ENCODE data around the gene HIBCH.
"Not testable (repeated sequence)": the region's sequence is repeated elsewhere in the genome, so short reads cannot be mapped to it uniquely, and the experiment has no call there.

Gene HIBCH

GRCh38 chr2:190303647-190304046 lies 16.0 kb downstream of the HIBCH start:
- DNase-seq = no peak

- no peak for DNase-seq
These were observed 17.6 kb downstream of the HIBCH start for GRCh38 chr2:190302052-190302451.

DNA sequence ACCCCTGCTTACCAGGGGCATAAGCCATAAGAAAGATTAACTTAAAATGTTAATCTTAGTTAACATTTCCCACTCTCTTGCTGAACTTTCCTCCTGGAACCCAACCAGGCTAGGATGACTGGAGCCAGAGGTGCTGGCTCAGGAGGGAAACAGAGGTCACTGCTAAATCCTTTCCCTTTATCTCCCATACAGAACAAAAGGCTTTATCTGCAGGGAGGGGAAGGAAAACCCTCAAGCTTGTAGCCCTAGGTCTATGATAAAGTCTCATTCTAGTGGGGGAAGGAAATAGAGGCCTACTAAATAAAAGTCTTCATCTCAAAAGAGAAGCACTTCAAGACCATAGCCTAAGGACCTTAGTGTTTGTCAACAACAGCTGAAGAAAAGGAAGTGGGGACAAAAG lies 18.6 kb downstream of the HIBCH start:
- no peak for DNase-seq

- DNase-seq = not testable (repeated sequence)
These were observed 21.7 kb downstream of the HIBCH start for GRCh38 chr2:190297880-190298279.

GRCh38 chr2:190283783-190284182 lies 35.8 kb downstream of the HIBCH start:
- DNase-seq = no peak

DNA sequence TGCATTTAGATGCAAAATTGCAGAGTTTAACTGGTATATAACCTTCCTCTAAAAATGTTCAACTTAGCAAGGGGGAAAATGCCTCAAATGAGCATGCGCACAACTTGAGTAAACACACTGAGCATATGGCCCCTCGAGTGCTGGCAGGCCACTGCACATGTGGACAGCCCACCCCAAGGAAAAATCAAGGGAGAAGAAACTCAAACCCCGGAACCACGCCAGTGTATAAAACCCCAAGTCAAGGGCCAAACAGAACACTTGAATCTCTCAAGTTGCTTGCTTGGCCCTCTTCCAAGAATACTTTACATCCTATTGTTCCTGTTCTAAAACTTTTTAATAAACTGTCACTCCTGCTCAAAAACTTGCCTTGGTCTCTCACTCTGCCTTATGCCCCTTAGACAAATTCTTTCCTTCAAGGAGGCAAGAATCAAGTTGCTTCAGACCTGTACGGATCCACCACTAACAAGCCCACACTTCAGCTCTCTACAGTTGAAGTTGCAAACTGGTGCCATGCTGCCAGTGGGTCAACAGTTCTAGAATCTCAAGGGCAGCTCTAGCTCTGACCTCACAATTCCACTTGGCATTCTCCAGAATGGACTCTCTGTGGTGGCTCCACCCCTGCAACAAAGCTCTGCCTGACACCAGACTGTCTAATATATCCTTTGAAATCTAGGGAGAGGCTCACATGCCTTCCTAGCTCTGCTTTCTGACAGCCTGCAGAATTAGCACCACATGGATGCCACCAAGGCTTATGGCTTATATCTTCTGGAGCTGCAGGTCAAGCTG lies 38.9 kb downstream of the HIBCH start:
- DNase-seq = no peak

- not testable (repeated sequence) for DNase-seq
These were observed 40.1 kb downstream of the HIBCH start for GRCh38 chr2:190279256-190280134.

GRCh38 chr2:190277234-190278112 lies 42.2 kb downstream of the HIBCH start:
- no peak for DNase-seq

GRCh38 chr2:190272457-190272842 lies 47.2 kb downstream of the HIBCH start:
- no peak for DNase-seq

GRCh38 chr2:190271783-190272456 lies 47.7 kb downstream of the HIBCH start:
- no peak for DNase-seq

- DNase-seq = no peak
These were observed 49.3 kb downstream of the HIBCH start for GRCh38 chr2:190270298-190270697.

DNA sequence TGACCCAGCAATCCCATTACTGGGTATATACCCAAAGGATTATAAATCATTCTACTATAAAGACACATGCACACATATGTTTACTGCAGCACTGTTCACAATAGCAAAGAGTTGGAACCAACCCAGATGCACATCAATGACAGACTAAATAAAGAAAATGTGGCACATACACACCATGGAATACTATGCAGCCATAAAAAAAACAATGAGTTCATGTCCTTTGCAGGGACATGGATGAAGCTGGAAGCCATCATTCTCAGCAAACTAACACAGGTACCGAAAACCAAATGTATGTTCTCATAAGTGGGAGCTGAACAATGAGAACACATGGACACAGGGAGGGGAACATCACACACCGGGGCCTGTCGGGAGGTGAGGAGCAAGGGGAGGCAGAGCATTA lies 49.9 kb downstream of the HIBCH start:
- DNase-seq = not testable (repeated sequence)

- no peak for DNase-seq
These were observed 52.3 kb downstream of the HIBCH start for GRCh38 chr2:190267302-190267701.

DNA sequence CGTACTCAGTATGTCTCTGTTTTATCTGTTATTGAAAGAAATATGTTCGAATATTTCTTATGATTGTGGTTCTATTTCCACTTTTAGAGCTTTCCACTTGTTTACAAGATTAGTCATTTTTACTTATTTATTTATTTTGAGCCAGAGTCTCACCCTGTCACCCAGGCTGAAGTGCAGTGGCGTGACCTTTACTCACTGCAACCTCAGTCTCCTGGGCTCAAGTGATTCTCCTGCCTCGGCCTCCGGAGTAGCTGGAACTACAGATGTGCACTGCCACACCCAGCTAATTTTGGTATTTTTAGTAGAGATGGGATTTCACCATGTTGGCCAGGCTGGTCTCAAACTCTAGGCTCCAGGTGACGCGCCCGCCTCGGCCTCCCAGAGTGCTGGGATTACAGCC lies 53.3 kb downstream of the HIBCH start:
- DNase-seq = no peak

DNA sequence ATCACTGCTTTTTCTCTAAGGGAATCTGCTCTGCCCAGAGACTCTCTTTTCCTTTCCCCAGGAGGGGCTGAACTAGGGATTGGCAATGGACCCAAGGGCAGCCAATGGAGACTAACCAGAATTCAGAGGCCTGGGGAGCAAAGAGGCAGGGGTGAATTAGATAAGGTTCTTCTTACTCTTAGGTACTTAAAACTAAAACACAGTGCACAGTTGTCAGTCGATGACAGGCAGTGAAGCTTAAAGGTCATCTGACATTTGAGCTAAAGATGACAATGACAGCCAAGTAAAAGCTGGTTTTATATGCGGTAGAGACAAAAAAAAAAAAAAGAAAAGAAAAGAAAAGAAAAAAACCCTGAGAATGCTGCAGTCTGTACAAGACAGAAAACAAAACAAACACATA lies 57.8 kb downstream of the HIBCH start:
- DNase-seq = no peak

GRCh38 chr2:190256087-190256486 lies 63.5 kb downstream of the HIBCH start:
- DNase-seq = no peak

DNA sequence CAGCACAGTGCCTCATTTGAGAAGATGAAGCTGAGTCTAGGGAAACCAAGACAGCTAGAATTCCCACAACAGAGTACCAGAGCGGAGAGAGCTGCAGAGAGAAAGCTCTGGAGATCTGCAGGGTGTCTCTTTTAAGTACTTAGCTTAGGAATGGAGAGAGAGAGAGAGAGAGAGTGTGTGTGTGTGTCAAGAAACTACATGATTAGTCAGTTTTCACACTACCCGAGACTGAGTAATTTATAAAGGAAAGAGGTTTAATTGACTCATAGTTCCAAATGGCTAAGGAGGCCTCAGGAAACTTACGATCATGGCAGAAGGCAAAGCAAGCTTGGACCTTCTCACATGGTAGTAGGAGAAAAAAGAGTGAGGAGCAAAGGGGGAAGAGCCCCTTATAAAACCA lies 64.0 kb downstream of the HIBCH start:
- no peak for DNase-seq

- DNase-seq = no peak
These were observed 65.4 kb downstream of the HIBCH start for GRCh38 chr2:190254063-190254850.

- DNase-seq = no peak
These were observed 69.2 kb downstream of the HIBCH start for GRCh38 chr2:190250421-190250820.

DNA sequence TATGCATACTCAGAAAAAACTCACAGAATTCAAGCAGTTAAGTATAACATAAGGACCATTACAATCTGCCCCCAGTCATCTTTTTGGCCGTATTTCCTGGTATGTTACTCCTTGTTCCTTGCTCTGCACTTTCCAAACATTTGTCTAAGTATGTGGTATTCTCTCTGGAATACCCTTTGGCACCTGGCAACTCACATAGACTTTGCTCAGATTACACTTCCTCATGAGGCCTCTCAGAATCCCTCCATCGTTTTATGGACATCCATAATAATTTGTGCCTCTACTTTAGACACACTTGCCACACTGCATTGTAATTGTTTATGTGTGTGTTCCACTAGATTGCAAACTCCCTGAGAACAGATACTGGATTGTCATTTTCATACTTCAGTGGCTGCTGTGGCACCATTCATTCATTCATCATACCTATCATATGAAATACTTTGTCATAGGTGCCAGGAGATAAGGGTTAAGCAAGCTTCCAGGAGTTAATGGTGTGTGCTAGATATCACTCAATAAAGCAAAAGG lies 84.0 kb downstream of the HIBCH start:
- no peak for DNase-seq

DNA sequence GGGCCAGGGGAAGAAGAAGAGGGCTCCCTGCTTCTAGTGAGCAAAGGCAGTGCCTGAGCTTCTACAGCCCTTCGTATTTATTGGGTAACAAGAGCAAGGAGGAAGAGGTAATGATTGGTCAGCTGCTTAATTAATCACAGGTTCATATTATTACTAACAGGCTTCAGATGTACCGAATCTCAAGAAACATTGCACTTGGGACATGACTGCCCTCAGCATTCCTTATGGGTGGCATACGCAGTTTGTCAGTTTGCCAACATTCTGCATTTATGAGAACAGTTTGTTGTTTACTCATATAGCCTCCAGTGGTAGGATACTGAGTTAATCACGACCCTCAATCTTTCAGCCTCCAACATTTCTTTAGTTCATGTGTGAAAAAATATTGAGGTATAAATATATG lies 84.5 kb downstream of the HIBCH start:
- DNase-seq = no peak
